ENCODE data around the gene TBC1D5.
"Not testable (repeated sequence)": the region's sequence is repeated elsewhere in the genome, so short reads cannot be mapped to it uniquely, and the experiment has no call there.

Gene TBC1D5

DNA sequence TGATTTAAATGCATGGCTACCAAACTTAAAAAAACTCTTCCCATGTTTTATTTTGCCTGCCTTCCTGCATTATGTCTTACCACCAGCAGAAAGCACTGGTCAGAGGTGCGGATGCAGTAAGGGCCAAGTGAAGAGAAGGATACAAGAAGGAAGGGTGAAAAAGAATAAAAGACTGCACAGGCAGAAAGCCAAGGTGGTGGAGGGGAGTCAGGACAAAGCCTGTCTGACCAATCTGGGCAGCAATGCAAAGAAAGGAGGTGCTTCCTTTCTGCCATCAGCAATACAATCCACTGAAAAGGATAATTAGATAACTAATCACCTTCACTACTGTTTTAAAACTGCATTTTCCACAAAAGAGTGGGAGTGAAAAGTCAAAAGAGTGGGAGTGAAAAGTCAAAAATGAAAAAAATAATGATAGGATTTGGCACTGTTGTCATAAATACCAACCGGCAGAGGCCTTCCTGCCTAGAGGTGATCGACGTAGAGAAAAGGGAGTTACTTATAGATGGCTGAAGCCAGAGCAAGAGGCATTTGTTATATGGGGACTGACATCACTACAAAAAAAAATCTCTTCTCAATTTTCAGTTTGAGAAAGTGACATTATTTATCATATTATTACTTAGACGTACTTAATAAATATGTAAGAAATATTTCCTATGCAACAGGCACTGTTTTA is 385.3 kb downstream of the TBC1D5 start:
- no peak for DNase-seq (ENCODE audit: low read depth, low spot score)

DNA sequence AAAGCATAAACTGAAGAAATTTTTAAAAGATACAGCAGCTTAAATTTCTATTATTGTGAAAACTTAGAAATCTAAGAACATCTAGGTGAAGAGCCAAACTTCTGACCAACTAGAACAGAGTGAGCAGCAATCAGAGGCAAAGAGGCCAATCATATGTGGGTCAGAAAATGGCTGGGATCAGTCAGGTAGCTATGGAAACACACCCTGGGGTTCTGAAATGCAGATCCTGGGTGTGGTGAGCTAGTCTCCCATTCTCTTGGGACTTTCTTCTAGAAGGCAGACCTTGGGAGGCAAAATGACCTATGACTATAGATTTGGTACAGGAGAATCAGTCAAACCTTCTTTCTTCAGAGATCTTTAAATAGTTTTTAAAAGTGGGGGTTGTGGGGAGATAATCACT is 385.8 kb downstream of the TBC1D5 start:
- DNase-seq (ENCODE audit: low read depth, low spot score): no peak

- no peak for DNase-seq (ENCODE audit: low read depth, low spot score)
Measured at GRCh38 chr3:17355591-17355990, 386.8 kb downstream of the TBC1D5 start.

GRCh38 chr3:17354341-17354740 is 388.1 kb downstream of the TBC1D5 start:
- no peak for DNase-seq (ENCODE audit: low read depth, low spot score)

DNA sequence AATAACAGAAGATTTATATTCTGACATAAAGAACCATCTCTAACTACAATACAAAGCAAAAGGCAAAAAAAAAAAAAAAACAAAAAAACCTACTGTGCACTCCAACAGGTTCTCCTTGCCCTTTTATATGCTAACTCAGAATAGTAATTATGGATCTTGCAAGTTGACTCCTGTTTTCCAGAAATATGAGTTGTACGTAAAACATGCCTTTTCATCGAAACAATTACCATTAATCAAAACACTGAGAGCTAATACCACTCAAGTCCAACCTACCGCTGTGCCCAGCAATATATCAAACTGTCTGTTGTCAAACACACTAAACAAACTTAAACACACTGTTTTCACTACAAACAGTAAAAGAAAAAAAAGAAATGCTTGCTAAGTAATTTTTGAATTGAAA is 389.8 kb downstream of the TBC1D5 start:
- DNase-seq (ENCODE audit: low read depth, low spot score): no peak

DNA sequence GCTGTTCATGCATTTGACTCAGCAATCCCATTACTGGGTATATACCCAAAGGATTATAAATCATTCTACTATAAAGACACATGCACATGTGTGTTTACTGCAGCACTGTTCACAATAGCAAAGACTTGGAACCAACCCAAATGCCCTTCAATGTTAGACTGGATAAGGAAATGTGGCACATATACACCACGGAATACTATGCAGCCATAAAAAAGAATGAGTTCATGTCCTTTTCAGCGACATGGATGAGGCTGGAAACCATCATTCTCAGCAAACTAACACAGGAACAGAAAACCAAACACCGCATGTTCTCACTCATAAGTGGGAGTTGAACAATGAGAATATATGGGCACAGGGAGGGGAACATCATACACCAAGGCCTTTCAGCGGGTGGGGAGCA is 391.2 kb downstream of the TBC1D5 start:
- not testable (repeated sequence) for DNase-seq (ENCODE audit: low read depth, low spot score)

GRCh38 chr3:17349093-17349492 is 393.3 kb downstream of the TBC1D5 start:
- no peak for DNase-seq (ENCODE audit: low read depth, low spot score)

DNA sequence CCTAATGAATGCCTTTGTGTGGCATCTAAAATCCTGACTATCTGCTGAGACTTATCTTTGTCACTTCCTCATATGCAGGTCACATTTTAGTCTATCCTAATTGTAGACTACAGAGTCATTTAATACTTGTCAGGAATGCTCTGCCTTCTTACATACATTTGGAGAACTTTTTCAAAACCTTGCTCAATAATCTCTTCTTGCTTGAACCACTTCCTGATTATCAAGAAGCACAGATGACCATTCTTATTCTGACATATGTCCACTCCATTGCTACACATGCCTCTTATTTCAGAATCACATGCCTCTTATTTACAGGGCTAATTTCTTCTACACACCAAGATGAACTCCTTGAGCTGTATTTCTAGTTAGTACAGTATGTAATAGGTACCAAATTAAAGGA is 400.3 kb downstream of the TBC1D5 start:
- DNase-seq (ENCODE audit: low read depth, low spot score): no peak

GRCh38 chr3:17340693-17341092 is 401.7 kb downstream of the TBC1D5 start:
- DNase-seq (ENCODE audit: low read depth, low spot score): no peak

GRCh38 chr3:17340261-17340660 is 402.2 kb downstream of the TBC1D5 start:
- no peak for DNase-seq (ENCODE audit: low read depth, low spot score)

- DNase-seq (ENCODE audit: low read depth, low spot score): peak; percentile 4
Measured at GRCh38 chr3:17339132-17339575, 403.3 kb downstream of the TBC1D5 start.

DNA sequence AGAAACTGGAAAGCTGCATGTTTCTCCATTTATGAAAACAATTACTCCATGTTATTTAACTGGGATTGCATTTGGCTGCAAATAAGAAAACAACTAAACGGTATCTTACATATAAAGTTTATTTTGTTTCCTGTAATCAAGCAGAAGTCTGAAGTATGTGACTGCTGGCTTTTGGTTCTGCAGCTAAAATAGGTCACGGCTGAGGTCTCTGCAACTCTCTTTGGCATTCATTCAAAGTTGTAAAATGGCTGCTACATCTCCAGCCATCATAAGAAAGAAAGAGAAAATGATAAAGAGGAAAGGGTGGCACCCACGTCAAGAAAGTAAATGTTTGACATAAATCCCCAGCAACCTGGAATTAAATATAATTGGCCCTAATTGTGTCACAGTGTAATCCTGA is 406.1 kb downstream of the TBC1D5 start:
- no peak for DNase-seq (ENCODE audit: low read depth, low spot score)

GRCh38 chr3:17333893-17334292 is 408.5 kb downstream of the TBC1D5 start:
- no peak for DNase-seq (ENCODE audit: low read depth, low spot score)

DNA sequence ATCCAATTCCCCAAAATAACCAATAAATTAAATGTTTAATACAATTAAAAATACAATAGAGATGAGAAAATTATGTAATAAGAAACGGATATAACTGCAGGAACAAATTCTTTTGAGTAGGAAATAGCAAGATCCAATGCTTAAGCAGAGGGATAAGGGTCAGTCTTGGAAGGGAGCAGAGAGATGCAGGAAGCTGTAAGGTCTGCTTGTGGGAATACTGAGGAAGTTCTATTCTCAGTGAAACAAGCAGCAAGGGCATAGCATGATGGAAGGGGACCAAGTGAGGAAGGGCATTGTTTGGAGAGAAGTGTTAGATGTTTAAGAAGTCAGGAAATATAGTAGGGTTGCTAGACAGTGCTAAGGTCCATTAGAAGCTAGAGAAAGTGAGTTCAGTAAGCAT is 409.0 kb downstream of the TBC1D5 start:
- DNase-seq (ENCODE audit: low read depth, low spot score): no peak

DNA sequence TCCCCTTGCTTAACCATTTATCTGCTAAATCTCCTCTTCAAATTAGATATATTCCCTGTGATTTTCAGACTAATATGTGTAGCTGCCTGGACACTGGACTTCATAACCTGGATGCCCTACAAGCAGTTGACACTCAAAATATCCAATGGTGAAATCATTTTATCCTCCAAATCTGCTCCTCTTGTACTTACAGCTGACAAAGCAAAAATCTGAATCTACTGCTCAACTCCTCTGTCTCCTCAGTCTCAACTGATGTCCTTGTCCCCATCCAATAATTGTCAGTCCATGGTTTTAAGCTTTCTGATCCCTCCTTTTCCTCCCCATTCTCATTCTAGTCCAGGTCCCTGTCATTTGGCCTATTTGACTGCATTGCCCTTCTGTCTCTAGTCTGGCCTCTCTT is 411.8 kb downstream of the TBC1D5 start:
- DNase-seq (ENCODE audit: low read depth, low spot score): no peak

- no peak for DNase-seq (ENCODE audit: low read depth, low spot score)
Measured at GRCh38 chr3:17329927-17330326, 412.5 kb downstream of the TBC1D5 start.

DNA sequence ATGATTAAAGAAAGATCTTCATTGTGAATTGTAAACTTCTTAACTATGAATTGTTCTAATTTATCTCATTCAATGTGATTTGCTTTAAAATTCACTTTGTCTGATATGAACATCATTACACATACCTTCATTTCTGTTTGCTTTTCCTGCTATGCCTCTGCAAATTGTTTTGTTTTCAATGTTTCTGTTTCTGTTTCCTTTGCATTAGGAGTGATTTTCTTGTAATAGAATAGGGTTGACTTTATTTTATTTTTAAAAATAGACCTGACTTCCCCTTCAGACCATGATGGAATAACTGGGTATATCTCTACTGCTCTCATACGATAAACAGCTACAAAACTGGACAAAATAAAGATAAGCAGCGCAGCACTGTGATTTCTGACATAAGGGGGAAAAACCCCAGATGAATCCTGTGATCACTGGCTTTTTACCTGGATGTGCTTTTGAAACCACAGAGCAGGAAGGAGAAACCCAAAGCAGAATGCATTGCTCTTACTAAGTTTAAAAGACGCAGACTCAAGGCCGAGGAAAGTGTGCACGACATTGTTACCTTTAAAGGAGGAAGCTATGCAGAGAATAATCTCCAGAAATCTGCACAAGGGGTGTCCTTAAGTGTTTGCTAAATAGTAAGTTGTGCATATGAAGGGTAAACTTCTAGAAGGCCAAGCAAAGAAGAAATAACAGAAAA is 420.2 kb downstream of the TBC1D5 start:
- no peak for DNase-seq (ENCODE audit: low read depth, low spot score)

DNA sequence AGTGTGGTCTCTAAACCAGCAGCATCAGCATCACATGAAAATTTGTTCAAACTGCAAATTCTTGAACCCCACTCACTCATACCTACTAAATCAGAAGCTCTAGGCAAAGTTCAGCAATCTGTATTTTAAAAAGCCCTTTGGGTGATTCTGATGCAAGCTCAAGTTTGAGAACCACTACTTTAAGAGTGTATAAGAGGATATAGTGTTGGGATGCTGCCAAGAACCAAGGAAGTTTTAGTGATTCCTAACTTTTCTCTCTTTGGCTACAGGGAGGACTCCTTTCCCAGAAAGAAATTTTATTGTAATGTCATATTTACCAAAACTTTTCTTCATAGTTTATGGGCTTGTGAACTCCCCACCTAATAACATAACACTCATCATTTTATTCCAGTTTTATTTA is 422.2 kb downstream of the TBC1D5 start:
- no peak for DNase-seq (ENCODE audit: low read depth, low spot score)

- DNase-seq (ENCODE audit: low read depth, low spot score): no peak
Measured at GRCh38 chr3:17315897-17316296, 426.5 kb downstream of the TBC1D5 start.

GRCh38 chr3:17314171-17314570 is 428.3 kb downstream of the TBC1D5 start:
- DNase-seq (ENCODE audit: low read depth, low spot score): no peak

DNA sequence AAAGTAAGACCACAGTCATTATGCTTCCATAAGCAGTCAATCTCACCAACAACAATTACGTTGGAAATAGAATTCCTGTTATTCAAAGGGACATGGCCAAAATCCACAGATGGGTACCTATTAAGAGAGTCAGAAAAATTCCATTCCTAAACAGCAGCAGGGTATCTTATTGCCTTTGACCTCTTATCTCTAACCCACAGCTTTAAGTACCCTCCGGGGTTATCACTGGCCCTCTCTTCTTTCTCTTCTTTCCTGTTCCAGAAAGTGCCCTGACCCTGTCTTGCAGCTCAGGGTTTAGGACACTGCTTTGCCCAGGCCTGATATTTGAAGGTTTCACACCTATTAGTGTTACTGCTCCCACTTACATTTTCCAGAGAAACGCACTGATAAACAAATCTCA is 428.7 kb downstream of the TBC1D5 start:
- DNase-seq (ENCODE audit: low read depth, low spot score): no peak

DNA sequence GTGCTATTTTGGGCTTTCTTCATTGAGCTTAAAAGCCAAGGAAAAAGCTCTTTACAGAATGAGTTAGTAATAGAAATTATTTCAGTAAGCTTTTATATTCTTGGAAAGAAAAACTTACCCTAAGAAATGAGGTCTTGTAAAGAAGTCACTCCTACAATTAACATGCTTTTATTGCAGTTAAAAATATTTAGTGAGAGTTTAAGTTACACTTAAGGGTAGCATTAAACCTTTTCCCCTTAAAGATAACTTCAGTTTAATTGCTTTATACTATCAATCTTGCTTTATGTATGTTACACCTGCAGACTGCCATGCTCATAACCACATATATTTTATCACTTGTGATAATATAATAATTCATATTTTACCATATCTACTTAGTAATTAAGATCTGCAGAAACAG is 431.4 kb downstream of the TBC1D5 start:
- DNase-seq (ENCODE audit: low read depth, low spot score): no peak

- no peak for DNase-seq (ENCODE audit: low read depth, low spot score)
Measured at GRCh38 chr3:17307887-17308286, 434.5 kb downstream of the TBC1D5 start.

DNA sequence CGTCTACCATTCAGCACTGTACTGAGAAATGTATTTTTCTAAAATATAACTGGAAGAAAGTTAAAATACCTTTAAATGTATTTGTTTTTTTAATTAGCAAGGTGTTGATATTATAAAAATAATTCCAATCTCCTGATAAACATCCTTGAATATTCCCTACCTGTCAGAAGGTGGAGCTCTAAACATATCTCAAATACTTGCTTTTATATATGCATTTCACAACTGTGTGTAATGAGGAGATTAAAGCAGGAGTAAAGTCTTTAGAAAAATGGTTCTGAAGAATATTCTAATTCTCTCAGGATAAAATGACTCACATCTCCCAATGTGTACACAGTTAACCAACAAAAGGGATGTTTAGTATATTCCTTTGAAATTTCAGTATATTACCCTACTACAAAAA is 434.9 kb downstream of the TBC1D5 start:
- no peak for DNase-seq (ENCODE audit: low read depth, low spot score)
